HG02970 (cell line): Measurements from ENCODE around the gene RAB40B.
A peak's percentile ranks its signal among the peaks of the same experiment; 100 is the strongest.

Experiments used
- ATAC-seq: cut with Tn5 transposase; IDR thresholded peaks from one replicate; pipeline ENCODE4 v1.9.1; 2021; ENCODE audit warnings: mild to moderate bottlenecking, moderate library complexity, moderate number of reproducible peaks; ENCODE audit not compliant: unreplicated experiment, low FRiP score

The RAB40B gene

DNA sequence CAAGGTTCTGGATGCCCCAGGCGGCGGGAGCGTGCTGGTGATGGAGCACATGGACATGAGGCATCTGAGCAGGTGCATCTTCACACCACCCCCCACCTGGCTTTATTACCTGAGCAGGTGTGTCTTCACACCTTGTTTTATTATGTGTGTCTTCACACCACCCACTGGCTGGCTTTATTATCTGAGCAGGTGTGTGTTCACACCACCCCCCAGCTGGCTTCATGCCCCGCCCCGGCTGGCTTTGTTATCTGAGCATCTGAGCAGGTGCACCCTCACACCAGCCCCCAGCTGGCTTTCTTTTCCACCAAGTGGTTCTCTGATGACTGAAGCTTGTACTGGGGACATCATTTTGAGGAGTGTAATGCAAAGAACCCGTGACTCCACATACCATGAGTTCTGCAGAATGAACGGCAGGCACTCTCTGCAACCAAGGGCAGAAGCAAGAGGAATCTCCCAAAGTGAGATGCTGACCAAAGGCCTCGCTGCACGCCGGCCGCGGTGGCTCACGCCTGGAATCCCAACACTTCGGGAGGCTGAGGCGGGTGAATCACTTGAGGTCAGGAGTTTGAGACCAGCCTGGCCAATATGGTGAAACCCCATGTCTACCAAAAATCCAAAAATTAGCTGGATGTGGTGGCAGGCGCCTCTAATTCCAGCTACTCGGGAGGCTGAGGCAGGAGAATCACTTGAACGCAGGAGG is 20.6 kb upstream of the RAB40B start:
- ATAC-seq = no peak

DNA sequence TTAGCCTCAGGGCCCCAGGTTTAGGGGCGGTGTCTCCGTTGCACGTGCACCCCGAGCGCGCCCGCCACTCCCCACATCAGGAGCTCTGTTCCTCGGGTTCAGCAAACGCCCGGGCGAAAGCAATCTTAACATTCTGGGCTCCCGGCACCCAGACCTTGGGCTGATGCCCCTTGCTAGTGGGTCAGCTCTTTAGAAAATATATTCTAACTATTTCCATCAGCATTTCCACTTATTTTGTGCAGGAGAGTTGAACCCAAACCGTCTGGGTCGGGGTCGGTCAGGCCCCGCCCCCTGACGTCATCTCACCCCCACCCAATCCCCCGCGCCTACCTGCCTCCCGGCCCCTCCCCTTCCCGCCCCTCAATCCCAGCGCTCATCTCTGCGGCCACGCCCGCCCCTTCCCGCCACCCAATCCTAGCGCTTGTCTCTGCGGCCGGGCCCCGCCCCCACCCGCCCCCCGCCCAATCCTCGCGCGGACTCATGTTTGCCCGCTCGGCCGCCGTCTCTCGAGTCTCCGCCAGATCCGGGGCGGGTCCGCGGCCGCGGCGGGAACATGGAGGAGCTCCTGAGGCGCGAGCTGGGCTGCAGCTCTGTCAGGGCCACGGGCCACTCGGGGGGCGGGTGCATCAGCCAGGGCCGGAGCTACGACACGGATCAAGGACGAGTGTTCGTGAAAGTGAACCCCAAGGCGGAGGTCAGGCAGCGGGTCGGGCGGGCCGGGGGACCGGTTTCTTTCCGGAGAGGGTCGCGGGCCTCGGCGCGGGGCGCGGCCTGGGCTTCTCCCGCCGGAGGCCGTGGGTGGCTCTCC is 17.9 kb upstream of the RAB40B start, which contains the start of gene FN3KRP:
TSS of gene FN3KRP (plus strand) at position 504 of the 808 bp plus-strand sequence. CDS start at position 554, 50 bp downstream.
- peak; percentile 62 for ATAC-seq

DNA sequence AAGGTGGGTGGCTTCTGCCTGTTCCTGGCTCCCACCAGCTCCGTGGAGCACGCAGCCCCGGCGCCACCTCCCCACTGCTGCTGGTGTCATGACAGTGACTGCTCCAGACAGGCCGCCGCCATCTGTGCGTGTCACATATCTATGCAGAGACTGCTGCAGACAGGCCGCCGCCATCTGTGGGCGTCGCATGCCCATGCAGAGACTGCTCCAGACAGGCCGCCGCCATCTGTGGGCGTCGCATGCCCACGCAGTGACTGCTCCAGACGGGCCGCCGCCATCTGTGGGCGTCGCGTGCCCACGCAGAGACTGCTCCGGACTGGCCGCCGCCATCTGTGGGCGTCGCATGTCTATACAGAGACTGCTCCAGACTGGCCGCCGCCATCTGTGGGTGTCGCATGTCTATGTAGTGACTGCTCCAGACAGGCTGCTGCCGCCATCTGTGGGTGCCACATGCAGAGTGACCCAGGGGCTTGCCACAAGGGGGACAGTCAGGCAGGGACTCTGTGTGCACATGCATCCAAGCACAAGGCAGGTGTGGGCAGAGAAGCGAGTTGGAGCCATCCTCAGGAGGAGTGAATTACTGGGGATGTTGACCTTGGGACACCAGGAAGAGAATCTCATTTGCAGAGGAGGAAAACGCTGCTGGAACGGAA is 14.7 kb upstream of the RAB40B start:
- no peak for ATAC-seq

DNA sequence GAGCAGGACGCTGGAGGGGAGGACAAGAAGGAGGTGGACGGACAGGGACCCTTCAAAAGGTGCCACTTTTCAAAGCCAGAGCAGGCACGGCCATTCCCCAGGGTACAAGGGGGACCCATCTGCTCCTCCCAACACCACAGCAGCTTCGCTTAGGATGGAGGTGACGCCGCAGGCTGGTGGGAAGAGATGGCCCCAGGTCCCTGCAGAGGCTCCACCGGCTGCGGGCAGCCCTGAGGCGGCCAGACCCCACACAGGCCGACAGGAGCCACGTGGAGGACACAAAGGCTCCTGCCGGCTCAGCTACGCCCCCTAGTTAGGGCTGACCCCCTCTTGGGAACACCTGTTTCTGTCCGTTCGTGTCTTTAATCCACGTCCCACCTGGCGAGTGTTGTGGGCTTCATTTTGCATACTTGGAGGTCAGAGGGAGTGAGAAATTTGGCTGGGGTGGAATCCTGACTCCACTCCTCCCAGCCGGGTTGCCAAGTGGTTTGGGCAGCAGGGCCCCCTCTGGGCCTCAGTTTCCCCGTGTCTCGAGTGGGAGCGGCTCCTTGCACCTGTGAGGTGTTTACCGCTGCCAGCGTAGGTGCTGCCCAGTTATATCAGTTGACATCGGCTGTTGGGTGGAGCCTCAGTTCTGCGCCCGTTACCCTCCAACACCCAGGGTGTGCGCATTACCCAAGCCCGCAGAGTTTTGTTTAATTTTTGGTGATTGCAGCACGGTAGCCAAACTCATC is 12.2 kb upstream of the RAB40B start:
- no peak for ATAC-seq

DNA sequence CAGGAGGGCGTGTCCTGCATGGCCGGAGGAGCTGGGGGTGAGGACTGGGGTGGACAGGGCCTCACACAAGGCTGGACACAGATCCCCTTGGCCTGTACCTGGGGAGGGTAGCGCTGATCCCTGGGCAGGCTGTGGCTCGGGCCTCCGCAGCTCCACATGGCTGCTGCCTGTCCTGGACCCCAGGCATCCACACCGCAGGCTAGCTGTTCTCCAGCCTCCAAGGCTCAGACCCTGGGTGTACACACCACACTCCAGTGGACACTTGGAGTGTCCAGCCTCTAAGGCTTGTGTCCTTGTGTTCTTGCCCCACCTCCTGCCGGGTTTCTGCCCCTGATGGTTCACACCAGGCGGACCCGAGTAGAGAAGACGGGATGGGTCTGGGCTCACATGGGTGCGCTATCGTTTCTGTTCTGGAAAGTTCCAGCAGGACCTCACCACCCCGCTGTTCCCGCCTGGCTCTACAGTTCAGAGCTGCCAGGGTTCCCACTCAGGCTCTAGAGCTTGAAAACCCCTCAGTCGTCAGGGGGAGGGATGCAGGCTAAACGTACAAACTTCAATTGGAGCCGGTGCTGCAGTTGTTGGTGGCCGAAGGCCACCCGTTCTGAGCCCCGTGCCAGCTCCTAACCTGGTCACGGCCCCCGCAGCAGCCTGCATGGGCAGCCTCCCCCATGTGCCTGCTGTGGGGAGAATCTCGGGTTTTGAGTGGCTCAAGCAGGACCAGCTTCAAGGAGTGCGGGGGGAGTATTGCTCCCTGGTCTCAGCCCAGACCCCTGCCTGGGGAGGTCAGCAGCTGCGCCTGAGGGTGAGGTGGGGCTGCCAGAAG is 11.4 kb upstream of the RAB40B start:
- ATAC-seq = no peak

DNA sequence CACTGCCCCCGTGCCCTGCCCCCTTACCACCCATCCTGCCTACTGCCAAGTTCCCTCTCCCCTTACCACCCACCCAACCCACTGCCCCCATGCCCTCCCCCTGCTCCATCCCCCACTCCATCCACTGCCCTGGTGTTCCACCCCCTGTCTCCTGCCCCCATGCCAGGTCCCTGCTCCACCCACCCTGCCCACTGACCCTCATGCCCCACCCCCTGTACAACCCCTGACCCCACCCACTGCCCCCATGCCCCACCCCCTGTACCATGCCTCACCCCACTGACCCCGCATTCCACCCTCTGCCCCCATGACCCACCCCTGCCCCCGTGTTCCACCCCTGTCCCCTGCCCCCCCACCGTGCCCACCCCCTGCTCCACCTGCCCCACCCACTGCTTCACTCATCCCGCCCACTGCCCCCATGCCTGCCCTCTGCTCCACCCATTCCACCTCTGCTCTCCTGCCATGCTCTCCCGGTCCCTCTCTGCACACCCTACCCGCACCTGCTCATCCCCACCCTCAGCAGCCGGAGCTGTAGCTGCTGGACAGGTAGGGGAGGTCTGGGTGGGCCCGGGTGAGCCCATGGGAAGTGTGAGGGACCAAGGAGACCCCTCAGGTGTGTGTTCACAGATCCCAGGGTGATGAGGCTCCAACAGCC is 10.7 kb upstream of the RAB40B start:
- ATAC-seq = no peak

DNA sequence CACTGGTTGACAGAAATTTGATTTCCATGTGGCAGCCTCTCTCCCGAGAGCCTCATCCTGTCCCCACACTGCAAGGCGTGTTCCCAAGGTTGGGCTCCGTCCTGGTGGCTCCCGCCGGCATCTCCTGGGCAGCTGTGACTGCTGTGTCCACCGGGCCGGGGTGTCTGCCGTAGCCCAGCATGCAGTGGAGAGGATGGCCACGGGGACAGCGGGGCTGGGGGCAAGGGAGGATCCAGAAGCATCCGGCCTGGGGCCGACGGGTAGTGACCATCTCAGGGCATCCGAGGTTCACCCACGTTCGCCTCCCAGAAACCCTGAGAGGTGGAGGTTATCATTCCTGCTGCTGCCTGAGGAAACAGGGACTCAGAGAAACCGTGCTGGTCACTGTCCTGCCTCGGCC is 7.3 kb upstream of the RAB40B start:
- ATAC-seq = no peak

DNA sequence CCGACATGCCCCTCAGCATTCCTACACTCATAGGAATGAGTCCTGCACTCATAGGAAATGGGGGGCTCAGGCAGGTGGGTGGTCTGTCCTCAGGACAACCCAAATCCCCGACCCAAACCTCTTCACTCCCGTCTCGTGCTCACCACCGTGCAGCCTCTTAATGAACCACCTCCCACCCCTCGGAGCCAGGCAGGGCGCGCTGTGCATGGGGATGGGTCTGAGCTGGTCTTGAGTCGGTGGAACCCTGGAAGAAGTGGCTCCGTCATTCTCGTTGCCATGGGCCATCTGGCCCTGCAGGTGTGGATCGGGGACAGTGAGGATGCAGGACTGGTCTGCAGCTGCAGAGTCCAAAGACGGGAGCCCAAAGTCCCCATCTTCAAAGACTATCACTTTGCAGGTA is 6.4 kb upstream of the RAB40B start:
- no peak for ATAC-seq

DNA sequence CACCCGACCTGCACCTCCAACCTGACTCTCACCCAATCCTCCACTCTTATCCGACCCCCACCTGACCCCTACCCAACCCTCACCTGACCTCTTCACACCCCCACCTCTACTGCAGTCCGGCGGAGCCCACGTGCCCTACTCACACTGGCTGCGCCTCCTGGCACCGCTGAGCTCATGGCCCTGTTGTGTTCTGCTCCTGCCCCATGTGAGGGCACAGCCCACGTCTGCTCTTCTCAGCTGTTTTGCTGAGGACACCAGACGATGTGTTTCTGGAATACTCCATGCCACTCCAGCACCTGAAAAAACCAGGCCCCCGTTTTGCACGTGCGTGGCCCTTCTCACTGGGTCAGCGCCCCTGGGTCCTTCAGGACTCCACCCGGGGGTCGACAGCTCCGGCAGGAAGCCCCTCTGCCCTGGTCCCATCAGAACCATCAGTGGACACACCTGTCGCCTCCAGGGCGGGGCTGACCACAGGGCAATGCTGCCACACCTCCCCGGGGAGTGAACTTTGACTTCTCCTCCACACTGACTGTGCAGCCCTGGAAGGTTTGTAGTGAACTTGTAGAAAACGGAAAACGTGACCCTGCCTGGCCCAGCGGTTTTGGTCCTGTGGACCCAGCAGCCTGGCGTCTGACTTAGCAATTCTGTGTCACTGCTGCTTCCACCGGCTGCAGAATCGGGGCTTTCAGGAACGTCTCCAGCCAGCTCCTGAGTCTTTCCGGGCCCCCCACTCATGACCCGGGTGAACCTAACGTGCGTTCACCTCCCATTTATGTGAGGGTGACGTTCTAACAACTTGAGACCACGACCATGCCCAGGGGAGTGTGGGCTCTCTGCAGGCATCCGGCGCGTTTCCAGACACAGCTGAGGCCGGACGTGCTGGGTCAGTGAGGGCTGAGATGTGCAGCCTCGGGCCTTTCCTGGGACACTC is 5.7 kb upstream of the RAB40B start:
- ATAC-seq = no peak

DNA sequence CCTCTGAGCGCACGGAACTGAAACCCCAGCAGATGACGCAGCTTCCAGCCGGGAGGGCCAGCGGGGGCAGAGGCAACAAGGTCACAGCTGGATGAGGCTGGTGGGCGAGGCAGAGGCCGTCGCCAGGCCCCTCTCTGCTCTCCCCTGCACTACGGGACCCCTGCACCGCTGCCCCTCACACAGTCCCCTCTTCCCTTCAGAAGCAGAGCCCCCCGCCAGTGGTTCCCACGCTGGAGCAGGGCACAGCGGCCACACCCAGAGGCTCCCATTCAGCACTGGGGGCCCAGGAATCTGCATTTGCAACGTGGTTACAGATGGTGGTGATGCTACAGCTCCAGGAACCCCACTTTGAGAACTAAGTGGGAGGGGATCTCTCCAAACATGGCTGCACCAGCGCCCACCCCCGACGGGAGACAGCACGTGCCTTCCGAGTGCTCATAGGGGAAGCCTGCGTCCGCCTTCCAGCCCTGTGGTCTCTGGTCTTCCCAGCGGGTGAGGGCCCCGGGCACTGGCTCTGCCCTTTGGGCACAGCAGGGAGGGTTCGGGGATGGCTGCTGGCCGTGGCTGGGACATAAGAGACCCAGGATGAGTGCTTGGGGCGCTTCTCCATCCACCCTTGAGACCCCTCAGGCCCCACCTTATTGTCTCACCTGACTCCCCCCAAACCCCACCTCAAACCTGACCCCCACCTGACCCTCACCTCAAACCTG is 4.7 kb upstream of the RAB40B start:
- no peak for ATAC-seq

DNA sequence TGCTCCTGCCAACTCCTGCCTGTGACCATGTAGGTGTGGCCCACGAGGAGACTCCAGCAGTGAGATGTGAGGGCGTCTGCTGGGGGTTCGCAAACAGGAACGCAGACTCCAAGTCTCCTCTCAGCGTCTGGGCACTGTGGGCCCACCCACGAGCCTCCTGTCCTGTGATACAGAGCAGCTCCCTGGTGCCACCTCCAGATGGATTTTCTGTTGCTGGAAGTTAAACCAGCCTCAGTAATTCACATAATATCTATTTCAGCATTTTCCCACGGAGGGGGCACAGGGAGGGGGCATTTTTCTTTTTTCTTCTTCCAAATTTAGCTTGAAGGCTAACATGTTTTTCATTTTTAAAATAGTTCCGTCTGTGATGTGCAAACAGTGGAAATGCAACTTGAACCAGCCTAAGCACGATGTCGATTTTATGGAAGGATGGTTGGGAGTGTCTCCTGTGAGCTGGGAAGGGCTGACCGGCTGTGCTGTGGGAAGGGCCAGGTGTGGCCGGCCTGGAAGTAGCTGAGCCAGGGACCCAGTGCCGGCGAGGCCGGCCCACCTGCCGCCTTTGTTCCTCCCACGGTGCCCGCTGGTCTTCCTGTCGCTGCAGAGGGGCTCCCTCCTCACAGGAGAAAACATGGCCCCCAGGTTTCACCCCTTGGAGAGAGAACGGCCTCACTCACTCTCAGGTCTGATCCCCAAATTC is 3.9 kb upstream of the RAB40B start:
- no peak for ATAC-seq

DNA sequence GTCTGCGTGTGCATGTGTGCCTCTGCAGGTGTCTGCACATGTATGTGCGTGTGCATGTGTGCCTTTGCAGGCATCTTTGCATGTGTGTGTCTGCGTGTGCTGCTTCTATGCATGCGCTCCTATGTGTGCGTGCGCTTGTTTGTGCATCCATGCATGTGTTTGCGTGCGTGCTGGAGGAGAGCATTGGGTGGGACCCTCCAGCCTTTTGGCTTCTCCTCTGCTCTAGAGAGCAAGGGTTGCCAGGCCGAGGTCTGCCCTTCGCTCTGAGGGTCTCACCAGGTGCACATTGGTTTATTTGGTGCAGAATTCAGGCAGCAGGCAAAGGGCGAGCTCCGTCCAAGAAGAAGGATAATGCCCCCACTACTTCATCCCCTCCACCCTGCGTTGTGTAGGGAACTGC is 1.1 kb upstream of the RAB40B start:
- ATAC-seq = no peak

DNA sequence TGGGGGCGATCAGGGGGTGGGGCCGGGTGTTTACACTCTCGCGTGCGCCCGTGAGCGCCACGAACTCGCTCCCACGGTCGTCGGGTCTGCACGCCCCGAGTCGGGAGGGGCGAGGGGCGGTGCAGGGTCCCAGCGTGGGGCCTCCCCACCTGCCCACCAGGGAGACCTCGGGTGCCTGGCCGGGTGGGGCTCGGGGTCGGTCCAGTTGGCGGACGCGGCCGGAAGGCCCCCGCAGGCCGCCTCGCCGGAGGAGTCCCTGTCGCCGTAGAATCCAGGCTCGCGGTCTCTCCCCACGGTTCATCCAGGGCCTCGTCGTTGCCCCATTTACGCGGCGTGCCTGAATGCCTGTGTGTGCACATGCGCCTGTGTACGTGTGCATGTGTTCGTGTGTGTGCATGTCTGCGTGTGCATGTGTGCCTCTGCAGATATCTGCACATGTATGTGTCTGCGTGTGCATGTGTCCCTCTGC is 510 bp upstream of the RAB40B start:
- ATAC-seq = peak; percentile 31

DNA sequence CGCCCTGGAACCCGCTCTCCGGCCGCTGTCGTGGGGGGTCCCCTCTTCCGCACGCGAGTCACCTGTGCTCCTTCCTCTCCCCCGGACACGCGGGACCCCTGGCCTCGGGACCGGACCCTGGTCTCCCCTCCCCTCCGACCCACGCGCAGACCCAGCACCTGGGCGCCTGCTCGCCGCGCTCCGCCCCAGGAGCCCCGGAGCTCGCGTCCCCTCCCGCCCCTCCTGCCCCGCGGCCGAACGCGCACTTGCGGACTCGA is 762 bp downstream of the RAB40B start:
- no peak for ATAC-seq

DNA sequence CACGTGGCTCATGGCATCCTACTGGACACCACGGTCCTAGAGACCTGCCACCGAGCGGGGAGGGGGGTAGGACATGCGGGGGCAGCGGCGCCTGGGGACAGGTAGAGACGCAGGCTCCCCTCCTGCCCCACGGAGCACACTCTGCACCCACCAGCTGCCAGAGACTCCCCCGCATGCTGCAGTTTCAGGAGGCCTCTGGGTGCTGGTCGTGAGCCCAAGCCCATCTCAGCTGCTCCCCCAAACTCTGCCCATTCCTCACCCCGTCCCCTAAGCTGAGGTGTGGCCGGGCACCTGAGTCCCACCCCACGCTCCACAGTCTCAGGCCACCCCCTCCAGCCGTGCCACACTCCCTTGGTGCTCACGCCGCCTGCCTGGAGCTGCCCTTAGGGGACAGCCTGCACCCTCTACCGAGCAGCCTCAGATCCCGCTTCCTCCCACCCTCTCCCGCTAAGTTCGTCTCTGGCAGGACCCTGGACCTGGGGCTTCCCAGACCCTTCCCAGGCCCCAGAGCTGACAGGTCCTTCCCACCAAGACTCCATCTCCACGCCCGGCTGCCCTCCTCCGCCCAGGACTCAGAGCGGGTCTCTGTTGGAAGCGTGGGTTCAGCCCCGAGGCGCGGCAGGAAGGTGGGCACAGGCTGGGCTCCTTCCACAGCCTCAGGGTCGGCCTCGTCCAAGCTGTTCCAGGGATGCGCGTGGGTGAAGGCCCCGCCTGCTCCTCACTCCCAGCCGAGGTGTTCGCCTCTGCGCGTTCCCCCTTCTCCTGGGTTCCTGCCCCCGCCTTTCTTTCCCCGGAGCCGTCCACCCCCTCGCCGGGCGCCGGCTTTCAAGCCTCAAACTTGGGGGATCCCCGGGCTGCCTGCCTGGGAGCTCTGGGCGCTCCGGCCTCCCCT is 1.3 kb downstream of the RAB40B start:
- ATAC-seq = no peak

DNA sequence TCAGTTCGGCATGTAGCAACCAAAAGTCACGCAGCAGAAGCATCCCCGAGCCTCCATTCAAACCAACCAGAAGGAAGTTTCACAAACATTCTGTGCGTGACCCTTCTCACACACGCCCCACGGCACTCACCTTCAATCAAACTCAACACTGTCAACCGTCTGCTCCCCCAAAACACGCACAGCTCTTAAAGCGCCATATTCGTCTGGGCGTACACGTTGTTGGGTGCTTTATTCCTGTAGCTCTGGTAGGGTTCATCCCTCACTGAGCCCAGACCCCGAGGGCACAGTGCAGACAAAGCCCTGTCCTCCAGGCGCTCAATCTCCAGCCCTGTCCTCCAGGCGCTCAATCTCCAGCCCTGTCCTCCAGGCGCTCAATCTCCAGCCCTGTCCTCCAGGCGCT is 2.2 kb downstream of the RAB40B start:
- ATAC-seq = no peak
